Measurements from ENCODE around the gene KLHL21.

Gene KLHL21

DNA sequence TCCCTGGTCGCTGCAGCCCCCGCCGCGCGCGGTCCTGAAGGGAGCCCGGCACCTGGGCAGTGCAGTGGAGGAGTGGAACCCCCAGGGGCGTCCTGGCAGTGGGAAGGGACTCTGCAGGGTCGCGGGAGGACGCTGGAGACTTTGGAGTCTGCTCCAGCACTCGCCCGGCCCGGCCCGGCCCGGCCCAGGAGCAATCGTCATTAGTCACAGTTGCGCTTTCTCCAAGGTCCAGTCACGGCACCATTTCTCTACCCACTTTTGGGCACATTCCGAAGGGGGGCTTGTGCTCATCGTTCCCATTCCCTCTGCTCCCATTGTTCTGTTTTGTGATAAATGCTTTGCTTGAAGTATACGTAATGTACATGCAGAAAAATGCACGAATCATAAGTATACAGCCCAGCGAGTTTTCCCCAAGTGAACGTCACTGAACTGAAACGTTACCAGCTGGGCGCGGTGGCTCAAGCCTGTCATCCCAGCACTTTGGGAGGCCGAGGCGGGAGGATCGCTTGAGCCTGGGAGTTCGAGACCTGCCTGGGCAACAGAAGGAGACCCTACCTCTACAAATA lies 23.0 kb upstream of the KLHL21 start:
- no peak for DNase-seq (ENCODE audit: low read depth in 2 of 3, low spot score in 1 of 3)

- DNase-seq (ENCODE audit: low read depth in 2 of 3, low spot score in 1 of 3) = peak; percentile 76 to 88 (median 82)
These were observed 22.3 kb upstream of the KLHL21 start, which contains the start of gene THAP3 for GRCh38 chr1:6624710-6625583. Gene THAP3, plus strand, starts transcription at chr1:6624868. Its CDS starts 351 bp downstream, at chr1:6625219.

DNA sequence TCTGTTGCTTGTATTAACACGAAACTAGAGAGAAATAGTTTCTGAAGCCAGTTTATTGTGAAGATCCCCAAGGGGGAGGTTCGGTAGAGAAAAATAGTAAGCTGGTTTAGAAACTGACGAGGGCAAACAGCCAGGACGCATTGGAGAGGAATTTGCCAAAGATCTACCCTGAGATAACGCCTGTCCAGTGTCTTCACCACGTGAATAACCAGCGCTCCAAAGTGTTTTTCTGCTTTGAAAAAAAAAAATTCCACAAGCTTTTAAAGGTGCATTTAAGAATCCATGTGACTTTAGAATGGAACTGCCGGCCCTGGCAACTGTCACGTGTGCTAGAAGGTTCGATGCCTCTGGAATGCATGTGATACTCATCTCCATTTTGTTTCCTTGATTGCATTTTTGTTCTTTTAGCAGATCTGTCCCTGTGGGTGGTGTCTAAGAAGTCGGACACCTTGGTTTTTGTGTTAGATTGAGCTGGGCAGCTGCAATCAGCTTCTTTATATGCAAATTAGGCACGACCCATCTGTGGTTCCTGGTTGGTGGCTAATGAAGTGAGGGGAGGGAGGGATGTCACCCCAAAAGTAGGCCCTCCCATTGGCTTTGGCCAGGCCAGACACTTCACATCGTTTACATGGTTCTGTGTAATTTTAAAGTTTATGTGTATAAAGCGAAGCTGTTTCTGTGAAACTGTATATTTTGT lies 20.7 kb upstream of the KLHL21 start:
- no peak for DNase-seq (ENCODE audit: low read depth in 2 of 3, low spot score in 1 of 3)

GRCh38 chr1:6622396-6623152 lies 19.9 kb upstream of the KLHL21 start:
- DNase-seq (ENCODE audit: low read depth in 2 of 3, low spot score in 1 of 3) = no peak

- DNase-seq (ENCODE audit: low read depth in 2 of 3, low spot score in 1 of 3) = no peak
These were observed 19.0 kb upstream of the KLHL21 start for GRCh38 chr1:6621429-6622391.

- DNase-seq (ENCODE audit: low read depth in 2 of 3, low spot score in 1 of 3) = no peak
These were observed 16.4 kb upstream of the KLHL21 start for GRCh38 chr1:6619045-6619444.

- DNase-seq (ENCODE audit: low read depth in 2 of 3, low spot score in 1 of 3) = no peak
These were observed 12.5 kb upstream of the KLHL21 start for GRCh38 chr1:6614929-6615785.

GRCh38 chr1:6614019-6614928 lies 11.6 kb upstream of the KLHL21 start:
- DNase-seq (ENCODE audit: low read depth in 2 of 3, low spot score in 1 of 3) = peak in 1 of 3 donors; percentile 45

- peak; percentile 99 to 100 (median 100) for DNase-seq (ENCODE audit: low read depth in 2 of 3, low spot score in 1 of 3)
These were observed 10.8 kb upstream of the KLHL21 start, which contains the start of gene PHF13 for GRCh38 chr1:6613361-6614018. Gene PHF13, plus strand, starts transcription at chr1:6613731. Its CDS starts 336 bp downstream, at chr1:6614067.

- DNase-seq (ENCODE audit: low read depth in 2 of 3, low spot score in 1 of 3) = no peak
These were observed 10.1 kb upstream of the KLHL21 start for GRCh38 chr1:6612641-6613360.

DNA sequence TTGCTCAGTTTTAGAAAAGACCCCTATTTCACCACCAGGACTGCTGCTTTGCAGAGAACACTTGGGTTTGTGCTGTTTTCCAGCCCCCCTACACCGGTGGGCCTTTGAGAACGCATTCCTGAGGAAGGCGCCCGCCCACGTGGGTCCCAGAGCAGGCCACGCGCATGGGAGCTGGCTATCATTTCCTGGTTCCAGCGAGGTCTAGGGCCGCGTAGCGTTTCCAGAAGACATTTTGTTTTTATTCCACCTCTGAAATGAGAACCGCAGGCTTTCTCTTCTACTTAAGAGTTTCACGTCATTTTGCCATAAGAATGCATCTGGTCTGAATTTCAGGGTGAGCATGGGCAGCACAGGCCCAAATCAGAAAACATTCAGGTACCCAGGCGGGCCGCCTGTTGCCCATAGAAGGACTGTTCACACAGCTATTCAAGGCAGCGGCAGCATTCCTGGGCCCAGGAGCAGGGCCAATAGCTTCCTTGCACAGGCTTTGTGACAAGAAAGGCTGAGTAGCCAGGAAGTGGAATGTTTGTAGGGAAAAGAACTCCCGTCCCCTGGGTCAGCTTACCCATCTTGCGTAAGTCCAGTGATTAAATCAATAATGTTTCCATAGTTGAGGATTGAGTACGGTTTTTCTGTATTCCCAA lies 1.4 kb upstream of the KLHL21 start:
- DNase-seq (ENCODE audit: low read depth in 2 of 3, low spot score in 1 of 3) = no peak

DNA sequence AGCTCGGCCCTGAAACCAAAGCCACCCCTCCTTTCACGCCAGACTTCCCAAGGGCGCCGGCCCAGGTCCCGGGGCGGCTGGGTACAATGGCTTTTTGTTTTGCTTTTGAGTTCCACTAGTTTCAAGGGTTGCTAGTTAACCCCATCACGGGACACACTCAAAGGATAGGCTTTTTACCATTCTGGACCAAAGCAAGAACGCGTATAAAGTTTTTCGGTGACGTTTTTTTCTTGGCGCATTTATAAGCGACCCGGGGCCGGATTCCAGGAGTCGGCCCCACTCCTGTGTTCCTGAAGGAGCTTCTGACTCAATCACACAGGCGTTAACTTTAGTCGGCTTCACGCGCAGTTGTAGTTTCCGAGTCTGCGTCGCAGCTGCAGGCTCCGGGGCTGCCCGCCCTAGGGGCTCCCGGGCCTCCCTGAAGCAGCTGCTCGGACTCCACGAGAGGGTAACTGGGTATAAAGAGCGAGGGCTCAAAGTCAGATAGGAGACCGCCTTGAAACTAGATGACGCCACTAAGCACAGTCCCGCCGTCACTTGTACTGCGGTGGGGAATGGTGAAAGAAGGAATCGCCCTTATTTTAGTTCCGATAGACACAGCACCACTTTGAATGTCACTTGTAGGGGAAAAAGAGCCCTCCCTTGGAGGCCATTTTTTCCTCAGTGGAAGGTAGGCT lies 707 bp upstream of the KLHL21 start:
- DNase-seq (ENCODE audit: low read depth in 2 of 3, low spot score in 1 of 3) = peak in 2 of 3 donors; percentile 47 to 54

DNA sequence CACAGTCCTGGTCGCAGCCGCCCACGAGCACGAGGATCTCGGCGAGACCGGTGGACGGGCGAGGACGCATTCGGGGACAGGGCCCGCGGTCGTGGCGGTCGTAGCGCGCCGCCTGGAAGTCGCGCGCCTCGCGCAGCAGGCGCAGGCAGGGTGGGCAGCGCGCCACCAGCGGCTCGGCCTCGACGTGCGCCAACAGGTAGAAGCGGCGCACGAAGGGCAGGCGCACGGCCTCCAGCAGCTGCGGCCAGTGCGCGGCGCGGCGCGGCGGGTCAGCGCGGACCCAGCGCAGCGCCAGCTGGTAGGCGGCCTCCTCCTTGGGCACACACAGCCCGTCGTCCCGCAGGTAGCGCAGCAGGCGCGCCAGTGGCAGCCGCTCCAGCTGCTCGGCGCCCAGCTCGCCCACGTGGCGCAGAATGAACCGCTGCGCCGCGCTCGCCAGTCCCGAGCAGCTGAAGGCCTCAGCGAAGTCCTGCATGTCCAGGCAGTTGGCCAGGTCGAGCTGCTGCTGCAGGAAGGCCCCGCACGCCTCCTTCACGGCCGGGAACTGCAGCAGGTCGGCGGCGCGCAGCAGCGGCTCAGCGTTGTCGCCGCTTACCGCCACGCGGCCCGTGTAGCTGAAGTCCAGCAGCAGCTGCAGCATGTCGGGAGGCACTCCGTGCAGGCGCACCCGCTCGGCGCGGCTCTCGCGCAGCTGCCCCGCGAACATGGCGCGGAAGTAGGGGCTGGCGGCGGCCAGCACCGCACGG lies 573 bp downstream of the KLHL21 start:
- DNase-seq (ENCODE audit: low read depth in 2 of 3, low spot score in 1 of 3) = no peak

GRCh38 chr1:6601049-6601922 lies 1.4 kb downstream of the KLHL21 start:
- DNase-seq (ENCODE audit: low read depth in 2 of 3, low spot score in 1 of 3) = peak; percentile 78 to 81 (median 79)

All from stimulated activated CD4-positive, alpha-beta T cell treated with anti-CD3 and anti-CD28 coated beads, Interleukin-12 subunit alpha, Interleukin-12 subunit beta, amount 100 ng/mL, for 48 hours (primary cell).